ENCODE results near the gene KCNIP4. TPM values are rescaled to one million over a fixed set of nuclear protein-coding genes. Genes with fewer than 3 reads are reported as not detected.

The KCNIP4 gene
- total and polyA plus RNA-seq, 9 of the 15 experiments (the other 6 are each of a cell fraction or from before 2014, with no cell fraction given): 0.25 to 0.41 TPM; not detected in 7

DNA sequence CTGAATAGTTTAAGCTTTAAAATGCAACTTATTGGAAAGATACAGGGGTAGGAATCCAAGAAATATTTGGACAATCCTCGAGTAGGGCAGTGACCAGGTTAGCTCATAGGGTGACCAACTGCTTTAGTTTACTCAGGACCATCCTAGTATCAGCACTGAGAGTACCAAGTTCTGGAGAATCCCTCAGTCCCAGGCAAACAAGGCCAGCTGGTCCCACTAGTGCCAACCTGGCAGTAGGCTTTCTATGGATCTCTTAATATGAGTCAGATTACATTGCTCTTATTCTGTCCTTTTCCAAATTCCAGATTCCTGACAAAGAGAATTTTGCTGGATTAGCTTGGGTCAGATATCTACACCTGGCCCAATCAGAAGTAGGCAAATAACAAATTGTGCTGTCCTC is 493.7 kb downstream of the KCNIP4 start (continued):
- TF ChIP-seq ZNF76 (CRISPR knock-in tag; IDR thresholded peaks at IDR 0.05; ENCODE audit: borderline replicate concordance) (no peak), ELF2 (CRISPR knock-in tag; IDR thresholded peaks at IDR 0.05) (no peak), KLF10 (CRISPR knock-in tag; IDR thresholded peaks at IDR 0.05) (no peak), XRCC3 (IDR thresholded peaks at IDR 0.05) (no peak)
- TF ChIP-seq, protein P1, sequence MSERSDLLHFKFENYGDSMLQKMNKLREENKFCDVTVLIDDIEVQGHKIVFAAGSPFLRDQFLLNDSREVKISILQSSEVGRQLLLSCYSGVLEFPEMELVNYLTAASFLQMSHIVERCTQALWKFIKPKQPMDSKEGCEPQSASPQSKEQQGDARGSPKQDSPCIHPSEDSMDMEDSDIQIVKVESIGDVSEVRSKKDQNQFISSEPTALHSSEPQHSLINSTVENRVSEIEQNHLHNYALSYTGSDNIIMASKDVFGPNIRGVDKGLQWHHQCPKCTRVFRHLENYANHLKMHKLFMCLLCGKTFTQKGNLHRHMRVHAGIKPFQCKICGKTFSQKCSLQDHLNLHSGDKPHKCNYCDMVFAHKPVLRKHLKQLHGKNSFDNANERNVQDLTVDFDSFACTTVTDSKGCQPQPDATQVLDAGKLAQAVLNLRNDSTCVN (CRISPR knock-in tag; IDR thresholded peaks at IDR 0.05): no peak
- TF ChIP-seq, protein P2, sequence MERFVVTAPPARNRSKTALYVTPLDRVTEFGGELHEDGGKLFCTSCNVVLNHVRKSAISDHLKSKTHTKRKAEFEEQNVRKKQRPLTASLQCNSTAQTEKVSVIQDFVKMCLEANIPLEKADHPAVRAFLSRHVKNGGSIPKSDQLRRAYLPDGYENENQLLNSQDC (CRISPR knock-in tag; IDR thresholded peaks at IDR 0.05): no peak
- TF ChIP-seq, protein P3, sequence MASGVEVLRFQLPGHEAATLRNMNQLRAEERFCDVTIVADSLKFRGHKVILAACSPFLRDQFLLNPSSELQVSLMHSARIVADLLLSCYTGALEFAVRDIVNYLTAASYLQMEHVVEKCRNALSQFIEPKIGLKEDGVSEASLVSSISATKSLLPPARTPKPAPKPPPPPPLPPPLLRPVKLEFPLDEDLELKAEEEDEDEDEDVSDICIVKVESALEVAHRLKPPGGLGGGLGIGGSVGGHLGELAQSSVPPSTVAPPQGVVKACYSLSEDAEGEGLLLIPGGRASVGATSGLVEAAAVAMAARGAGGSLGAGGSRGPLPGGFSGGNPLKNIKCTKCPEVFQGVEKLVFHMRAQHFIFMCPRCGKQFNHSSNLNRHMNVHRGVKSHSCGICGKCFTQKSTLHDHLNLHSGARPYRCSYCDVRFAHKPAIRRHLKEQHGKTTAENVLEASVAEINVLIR (CRISPR knock-in tag; IDR thresholded peaks at IDR 0.05): no peak

DNA sequence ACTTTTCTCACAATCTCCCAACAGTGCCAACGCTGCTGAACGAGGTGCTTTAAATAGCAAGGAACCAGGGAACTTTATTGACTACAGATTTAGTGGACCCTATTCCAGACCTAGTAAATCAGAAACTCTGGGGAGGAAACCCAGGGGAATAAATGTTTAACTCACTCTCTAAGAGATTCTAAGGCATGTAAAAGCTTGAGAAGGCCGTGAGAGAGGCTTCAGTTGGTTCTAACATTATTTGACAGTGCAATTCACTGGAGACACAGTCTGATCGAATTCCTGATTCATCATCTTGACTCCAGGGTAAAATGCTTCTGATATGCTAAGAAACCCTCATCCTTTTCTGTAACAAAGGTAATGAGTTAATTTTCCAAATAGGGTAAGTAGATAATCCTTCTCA is 494.4 kb downstream of the KCNIP4 start:
- intact Hi-C loops (cut with micrococcal nuclease) (no loop called here), in situ Hi-C loops (cut with MboI) (no loop called here)
- POLR2A ChIA-PET: no interaction called here
- no TSS peak for BruUV-seq (replicated peaks)
- no peaks in the 10 kb centered on the region for H3K79me2 ChIP-seq (ENCODE audit: control insufficient read depth, insufficient read depth, low read length)
- DNase-seq (ENCODE audit: extremely low read depth in 1 of 4, low spot score in 3 of 4) (no peak), ATAC-seq (no peak), FAIRE-seq (no peak)
- no peaks in the 10 kb centered on the region for H4K20me1 ChIP-seq (replicated peaks; ENCODE audit: control insufficient read depth, insufficient read depth, low read length)
- H3K27me3 ChIP-seq (ENCODE audit: control insufficient read depth in 2 of 2, insufficient read depth in 2 of 2, low read length in 2 of 2): no peaks in the 10 kb centered on the region
- no peak overlapping the region for H2AFZ ChIP-seq (ENCODE audit: low read depth, low read length)
- H3K36me3 ChIP-seq (ENCODE audit: control insufficient read depth, insufficient read depth, low read length): no peaks in the 10 kb centered on the region
- no peak overlapping the region for H3K4me2 ChIP-seq (ENCODE audit: insufficient read depth, low read length)
- H3K4me1 ChIP-seq (replicated peaks in 1 of 2; ENCODE audit: control insufficient read depth in 2 of 2, insufficient read depth in 2 of 2, low read length in 2 of 2): no peaks in the 10 kb centered on the region
- H3K9me1 ChIP-seq (ENCODE audit: control insufficient read depth, insufficient read depth, low read length): no peaks in the 10 kb centered on the region
- H3K9me3 ChIP-seq (replicated peaks; ENCODE audit: control insufficient read depth, insufficient read depth, low read depth, low read length): no peaks in the 10 kb centered on the region
- H3K4me3 ChIP-seq: no peak overlapping the region
- 2% methylated on average over 4 of the region's 4 CpGs for WGBS (ENCODE audit: insufficient coverage, low coverage, missing lambda C conversion rate)
- no peak overlapping the region for H3K27ac ChIP-seq (ENCODE audit: extremely low read depth, low read depth, low read length)
- CTCF ChIA-PET (ENCODE audit: low intra/inter-chr PET ratio): no interaction called here
- H3K9ac ChIP-seq (ENCODE audit: insufficient read depth in 1 of 2, low read depth in 2 of 2, low read length in 2 of 2): no peak overlapping the region
- TF ChIP-seq, protein P4, sequence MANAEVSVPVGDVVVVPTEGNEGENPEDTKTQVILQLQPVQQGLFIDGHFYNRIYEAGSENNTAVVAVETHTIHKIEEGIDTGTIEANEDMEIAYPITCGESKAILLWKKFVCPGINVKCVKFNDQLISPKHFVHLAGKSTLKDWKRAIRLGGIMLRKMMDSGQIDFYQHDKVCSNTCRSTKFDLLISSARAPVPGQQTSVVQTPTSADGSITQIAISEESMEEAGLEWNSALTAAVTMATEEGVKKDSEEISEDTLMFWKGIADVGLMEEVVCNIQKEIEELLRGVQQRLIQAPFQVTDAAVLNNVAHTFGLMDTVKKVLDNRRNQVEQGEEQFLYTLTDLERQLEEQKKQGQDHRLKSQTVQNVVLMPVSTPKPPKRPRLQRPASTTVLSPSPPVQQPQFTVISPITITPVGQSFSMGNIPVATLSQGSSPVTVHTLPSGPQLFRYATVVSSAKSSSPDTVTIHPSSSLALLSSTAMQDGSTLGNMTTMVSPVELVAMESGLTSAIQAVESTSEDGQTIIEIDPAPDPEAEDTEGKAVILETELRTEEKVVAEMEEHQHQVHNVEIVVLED (CRISPR knock-in tag; IDR thresholded peaks at IDR 0.05): no peak
- TF ChIP-seq, protein P5, sequence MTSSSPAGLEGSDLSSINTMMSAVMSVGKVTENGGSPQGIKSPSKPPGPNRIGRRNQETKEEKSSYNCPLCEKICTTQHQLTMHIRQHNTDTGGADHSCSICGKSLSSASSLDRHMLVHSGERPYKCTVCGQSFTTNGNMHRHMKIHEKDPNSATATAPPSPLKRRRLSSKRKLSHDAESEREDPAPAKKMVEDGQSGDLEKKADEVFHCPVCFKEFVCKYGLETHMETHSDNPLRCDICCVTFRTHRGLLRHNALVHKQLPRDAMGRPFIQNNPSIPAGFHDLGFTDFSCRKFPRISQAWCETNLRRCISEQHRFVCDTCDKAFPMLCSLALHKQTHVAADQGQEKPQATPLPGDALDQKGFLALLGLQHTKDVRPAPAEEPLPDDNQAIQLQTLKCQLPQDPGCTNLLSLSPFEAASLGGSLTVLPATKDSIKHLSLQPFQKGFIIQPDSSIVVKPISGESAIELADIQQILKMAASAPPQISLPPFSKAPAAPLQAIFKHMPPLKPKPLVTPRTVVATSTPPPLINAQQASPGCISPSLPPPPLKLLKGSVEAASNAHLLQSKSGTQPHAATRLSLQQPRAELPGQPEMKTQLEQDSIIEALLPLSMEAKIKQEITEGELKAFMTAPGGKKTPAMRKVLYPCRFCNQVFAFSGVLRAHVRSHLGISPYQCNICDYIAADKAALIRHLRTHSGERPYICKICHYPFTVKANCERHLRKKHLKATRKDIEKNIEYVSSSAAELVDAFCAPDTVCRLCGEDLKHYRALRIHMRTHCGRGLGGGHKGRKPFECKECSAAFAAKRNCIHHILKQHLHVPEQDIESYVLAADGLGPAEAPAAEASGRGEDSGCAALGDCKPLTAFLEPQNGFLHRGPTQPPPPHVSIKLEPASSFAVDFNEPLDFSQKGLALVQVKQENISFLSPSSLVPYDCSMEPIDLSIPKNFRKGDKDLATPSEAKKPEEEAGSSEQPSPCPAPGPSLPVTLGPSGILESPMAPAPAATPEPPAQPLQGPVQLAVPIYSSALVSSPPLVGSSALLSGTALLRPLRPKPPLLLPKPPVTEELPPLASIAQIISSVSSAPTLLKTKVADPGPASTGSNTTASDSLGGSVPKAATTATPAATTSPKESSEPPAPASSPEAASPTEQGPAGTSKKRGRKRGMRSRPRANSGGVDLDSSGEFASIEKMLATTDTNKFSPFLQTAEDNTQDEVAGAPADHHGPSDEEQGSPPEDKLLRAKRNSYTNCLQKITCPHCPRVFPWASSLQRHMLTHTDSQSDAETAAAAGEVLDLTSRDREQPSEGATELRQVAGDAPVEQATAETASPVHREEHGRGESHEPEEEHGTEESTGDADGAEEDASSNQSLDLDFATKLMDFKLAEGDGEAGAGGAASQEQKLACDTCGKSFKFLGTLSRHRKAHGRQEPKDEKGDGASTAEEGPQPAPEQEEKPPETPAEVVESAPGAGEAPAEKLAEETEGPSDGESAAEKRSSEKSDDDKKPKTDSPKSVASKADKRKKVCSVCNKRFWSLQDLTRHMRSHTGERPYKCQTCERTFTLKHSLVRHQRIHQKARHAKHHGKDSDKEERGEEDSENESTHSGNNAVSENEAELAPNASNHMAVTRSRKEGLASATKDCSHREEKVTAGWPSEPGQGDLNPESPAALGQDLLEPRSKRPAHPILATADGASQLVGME (CRISPR knock-in tag; IDR thresholded peaks at IDR 0.05): no peak
- no peak for TF ChIP-seq SRSF1 (IDR thresholded peaks at IDR 0.05; ENCODE audit: low read depth, low read length)
- no peak for TF ChIP-seq KLF13 (tag; IDR thresholded peaks at IDR 0.05; ENCODE audit: borderline replicate concordance, low read depth)
- TF ChIP-seq KAT2B (IDR thresholded peaks at IDR 0.05; ENCODE audit: low read depth, low read length): no peak
